Measurements from ENCODE around the gene IGDCC3.

GRCh38 chr15:65400760-65401610, 23.2 kb upstream of the IGDCC3 start:
- TF ChIP-seq CTCF (IDR thresholded peaks at IDR 0.05; ENCODE audit: control extremely low read depth in 1 of 3, insufficient read depth in 1 of 3, low read depth in 1 of 3, low read length in 3 of 3) (peak; percentile 91 to 95 (median 91)), RAD21 (IDR thresholded peaks at IDR 0.05 in 1 of 2, conservative IDR thresholded peaks at IDR 0.05 in 1 of 2; ENCODE audit: low read depth in 2 of 2, low read length in 2 of 2) (peak; percentile 94 to 99), BACH1 (IDR thresholded peaks at IDR 0.05; ENCODE audit: low read length) (peak; percentile 56; the same call in 1 of the 2 replicates), USF2 (IDR thresholded peaks at IDR 0.05; ENCODE audit: low read length) (no peak), TAF1 (IDR thresholded peaks at IDR 0.05; ENCODE audit: low read depth, low read length) (no peak), RFX5 (IDR thresholded peaks at IDR 0.05; ENCODE audit: borderline replicate concordance, low read depth, low read length) (no peak), TCF12 (IDR thresholded peaks at IDR 0.05; ENCODE audit: low read depth, low read length) (0 out of 2 replicates have a peak, but pooled peaks have one; percentile 32), SP1 (IDR thresholded peaks at IDR 0.05; ENCODE audit: low read depth, low read length) (peak; percentile 54; the same call in 1 of the 2 replicates), ATF3 (IDR thresholded peaks at IDR 0.05; ENCODE audit: insufficient read depth, low read depth, low read length) (no peak)

Data from H1 (cell line).